ENCODE results near the gene MACROD2. TPM values are rescaled to one million over a fixed set of nuclear protein-coding genes. Genes with fewer than 3 reads are reported as not detected.

The MACROD2 gene
- total and polyA plus RNA-seq, 2 experiments from 2014 or later: 2.8 to 4.3 TPM

DNA sequence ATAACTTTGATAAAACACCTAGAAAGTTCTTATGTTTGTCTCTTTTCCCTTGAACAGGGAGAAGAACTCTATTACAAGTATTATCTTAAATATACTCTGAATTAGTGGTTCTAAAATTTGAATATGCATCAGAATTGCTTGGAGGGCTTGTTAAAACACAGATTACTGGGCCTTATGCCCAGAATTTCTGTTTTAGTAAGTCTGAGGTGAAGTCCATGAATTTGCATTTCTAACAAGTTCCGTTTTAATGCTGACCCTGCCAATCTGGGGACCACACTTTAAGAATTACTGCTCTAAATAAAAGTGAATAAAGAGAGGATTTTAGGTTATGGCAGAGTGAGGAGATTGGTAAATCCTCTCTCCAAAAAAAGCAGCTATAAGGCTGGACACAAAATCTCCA, 510.2 kb downstream of the MACROD2 start:
- H3K27ac ChIP-seq (ENCODE audit: low read depth): no peak overlapping the region
- no peaks in the 10 kb centered on the region for H3K36me3 ChIP-seq (ENCODE audit: insufficient read depth)
- Mint-ChIP-seq H3K36me3 (ENCODE audit: low read depth) (no peaks in the 10 kb centered on the region), H3K27ac (no peak overlapping the region), H3K9me3 (no peaks in the 10 kb centered on the region; the same call in 2 of the 3 replicates), H3K4me1 (no peaks in the 10 kb centered on the region; the same call in 2 of the 3 replicates), H3K27me3 (ENCODE audit: insufficient read depth, low read depth, poor library complexity) (no peaks in the 10 kb centered on the region), H3K4me3 (no peak overlapping the region)
- H3K4me2 ChIP-seq: no peak overlapping the region
- H3K9me2 ChIP-seq (ENCODE audit: insufficient read depth): no peaks in the 10 kb centered on the region
- no peaks in the 10 kb centered on the region for H3K4me1 ChIP-seq (ENCODE audit: insufficient read depth)
- no peaks in the 10 kb centered on the region for H3K79me2 ChIP-seq (replicated peaks; ENCODE audit: insufficient read depth)
- DNase-seq (ENCODE audit: low spot score): no peak
- no peaks in the 10 kb centered on the region for H4K20me1 ChIP-seq (replicated peaks; ENCODE audit: insufficient read depth)
- H3F3A ChIP-seq (replicated peaks; ENCODE audit: low read depth): no peaks in the 10 kb centered on the region
- H3K4me3 ChIP-seq: no peak overlapping the region
- H2AFZ ChIP-seq: no peak overlapping the region
- no peak for ATAC-seq
- no peaks in the 10 kb centered on the region for H3K27me3 ChIP-seq (ENCODE audit: insufficient read depth)
- no peak for TF ChIP-seq EZH2phosphoT487 (IDR thresholded peaks at IDR 0.05; ENCODE audit: unreplicated experiment)
- no peak for TF ChIP-seq NANOG (IDR thresholded peaks at IDR 0.05; ENCODE audit: borderline replicate concordance)
- no peak for TF ChIP-seq EZH2 (IDR thresholded peaks at IDR 0.05; ENCODE audit: low read depth, unreplicated experiment)
- TF ChIP-seq, protein P1, sequence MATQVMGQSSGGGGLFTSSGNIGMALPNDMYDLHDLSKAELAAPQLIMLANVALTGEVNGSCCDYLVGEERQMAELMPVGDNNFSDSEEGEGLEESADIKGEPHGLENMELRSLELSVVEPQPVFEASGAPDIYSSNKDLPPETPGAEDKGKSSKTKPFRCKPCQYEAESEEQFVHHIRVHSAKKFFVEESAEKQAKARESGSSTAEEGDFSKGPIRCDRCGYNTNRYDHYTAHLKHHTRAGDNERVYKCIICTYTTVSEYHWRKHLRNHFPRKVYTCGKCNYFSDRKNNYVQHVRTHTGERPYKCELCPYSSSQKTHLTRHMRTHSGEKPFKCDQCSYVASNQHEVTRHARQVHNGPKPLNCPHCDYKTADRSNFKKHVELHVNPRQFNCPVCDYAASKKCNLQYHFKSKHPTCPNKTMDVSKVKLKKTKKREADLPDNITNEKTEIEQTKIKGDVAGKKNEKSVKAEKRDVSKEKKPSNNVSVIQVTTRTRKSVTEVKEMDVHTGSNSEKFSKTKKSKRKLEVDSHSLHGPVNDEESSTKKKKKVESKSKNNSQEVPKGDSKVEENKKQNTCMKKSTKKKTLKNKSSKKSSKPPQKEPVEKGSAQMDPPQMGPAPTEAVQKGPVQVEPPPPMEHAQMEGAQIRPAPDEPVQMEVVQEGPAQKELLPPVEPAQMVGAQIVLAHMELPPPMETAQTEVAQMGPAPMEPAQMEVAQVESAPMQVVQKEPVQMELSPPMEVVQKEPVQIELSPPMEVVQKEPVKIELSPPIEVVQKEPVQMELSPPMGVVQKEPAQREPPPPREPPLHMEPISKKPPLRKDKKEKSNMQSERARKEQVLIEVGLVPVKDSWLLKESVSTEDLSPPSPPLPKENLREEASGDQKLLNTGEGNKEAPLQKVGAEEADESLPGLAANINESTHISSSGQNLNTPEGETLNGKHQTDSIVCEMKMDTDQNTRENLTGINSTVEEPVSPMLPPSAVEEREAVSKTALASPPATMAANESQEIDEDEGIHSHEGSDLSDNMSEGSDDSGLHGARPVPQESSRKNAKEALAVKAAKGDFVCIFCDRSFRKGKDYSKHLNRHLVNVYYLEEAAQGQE (IDR thresholded peaks at IDR 0.05; ENCODE audit: unreplicated experiment): no peak
- TF ChIP-seq, protein P2, sequence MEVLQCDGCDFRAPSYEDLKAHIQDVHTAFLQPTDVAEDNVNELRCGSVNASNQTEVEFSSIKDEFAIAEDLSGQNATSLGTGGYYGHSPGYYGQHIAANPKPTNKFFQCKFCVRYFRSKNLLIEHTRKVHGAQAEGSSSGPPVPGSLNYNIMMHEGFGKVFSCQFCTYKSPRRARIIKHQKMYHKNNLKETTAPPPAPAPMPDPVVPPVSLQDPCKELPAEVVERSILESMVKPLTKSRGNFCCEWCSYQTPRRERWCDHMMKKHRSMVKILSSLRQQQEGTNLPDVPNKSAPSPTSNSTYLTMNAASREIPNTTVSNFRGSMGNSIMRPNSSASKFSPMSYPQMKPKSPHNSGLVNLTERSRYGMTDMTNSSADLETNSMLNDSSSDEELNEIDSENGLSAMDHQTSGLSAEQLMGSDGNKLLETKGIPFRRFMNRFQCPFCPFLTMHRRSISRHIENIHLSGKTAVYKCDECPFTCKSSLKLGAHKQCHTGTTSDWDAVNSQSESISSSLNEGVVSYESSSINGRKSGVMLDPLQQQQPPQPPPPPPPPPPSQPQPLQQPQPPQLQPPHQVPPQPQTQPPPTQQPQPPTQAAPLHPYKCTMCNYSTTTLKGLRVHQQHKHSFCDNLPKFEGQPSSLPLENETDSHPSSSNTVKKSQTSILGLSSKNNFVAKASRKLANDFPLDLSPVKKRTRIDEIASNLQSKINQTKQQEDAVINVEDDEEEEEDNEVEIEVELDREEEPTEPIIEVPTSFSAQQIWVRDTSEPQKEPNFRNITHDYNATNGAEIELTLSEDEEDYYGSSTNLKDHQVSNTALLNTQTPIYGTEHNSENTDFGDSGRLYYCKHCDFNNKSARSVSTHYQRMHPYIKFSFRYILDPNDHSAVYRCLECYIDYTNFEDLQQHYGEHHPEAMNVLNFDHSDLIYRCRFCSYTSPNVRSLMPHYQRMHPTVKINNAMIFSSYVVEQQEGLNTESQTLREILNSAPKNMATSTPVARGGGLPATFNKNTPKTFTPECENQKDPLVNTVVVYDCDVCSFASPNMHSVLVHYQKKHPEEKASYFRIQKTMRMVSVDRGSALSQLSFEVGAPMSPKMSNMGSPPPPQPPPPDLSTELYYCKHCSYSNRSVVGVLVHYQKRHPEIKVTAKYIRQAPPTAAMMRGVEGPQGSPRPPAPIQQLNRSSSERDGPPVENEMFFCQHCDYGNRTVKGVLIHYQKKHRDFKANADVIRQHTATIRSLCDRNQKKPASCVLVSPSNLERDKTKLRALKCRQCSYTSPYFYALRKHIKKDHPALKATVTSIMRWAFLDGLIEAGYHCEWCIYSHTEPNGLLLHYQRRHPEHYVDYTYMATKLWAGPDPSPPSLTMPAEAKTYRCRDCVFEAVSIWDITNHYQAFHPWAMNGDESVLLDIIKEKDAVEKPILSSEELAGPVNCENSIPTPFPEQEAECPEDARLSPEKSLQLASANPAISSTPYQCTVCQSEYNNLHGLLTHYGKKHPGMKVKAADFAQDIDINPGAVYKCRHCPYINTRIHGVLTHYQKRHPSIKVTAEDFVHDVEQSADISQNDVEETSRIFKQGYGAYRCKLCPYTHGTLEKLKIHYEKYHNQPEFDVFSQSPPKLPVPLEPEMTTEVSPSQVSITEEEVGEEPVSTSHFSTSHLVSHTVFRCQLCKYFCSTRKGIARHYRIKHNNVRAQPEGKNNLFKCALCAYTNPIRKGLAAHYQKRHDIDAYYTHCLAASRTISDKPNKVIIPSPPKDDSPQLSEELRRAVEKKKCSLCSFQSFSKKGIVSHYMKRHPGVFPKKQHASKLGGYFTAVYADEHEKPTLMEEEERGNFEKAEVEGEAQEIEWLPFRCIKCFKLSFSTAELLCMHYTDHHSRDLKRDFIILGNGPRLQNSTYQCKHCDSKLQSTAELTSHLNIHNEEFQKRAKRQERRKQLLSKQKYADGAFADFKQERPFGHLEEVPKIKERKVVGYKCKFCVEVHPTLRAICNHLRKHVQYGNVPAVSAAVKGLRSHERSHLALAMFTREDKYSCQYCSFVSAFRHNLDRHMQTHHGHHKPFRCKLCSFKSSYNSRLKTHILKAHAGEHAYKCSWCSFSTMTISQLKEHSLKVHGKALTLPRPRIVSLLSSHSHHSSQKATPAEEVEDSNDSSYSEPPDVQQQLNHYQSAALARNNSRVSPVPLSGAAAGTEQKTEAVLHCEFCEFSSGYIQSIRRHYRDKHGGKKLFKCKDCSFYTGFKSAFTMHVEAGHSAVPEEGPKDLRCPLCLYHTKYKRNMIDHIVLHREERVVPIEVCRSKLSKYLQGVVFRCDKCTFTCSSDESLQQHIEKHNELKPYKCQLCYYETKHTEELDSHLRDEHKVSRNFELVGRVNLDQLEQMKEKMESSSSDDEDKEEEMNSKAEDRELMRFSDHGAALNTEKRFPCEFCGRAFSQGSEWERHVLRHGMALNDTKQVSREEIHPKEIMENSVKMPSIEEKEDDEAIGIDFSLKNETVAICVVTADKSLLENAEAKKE (CRISPR knock-in tag; IDR thresholded peaks at IDR 0.05): no peak
- TF ChIP-seq, protein P3, sequence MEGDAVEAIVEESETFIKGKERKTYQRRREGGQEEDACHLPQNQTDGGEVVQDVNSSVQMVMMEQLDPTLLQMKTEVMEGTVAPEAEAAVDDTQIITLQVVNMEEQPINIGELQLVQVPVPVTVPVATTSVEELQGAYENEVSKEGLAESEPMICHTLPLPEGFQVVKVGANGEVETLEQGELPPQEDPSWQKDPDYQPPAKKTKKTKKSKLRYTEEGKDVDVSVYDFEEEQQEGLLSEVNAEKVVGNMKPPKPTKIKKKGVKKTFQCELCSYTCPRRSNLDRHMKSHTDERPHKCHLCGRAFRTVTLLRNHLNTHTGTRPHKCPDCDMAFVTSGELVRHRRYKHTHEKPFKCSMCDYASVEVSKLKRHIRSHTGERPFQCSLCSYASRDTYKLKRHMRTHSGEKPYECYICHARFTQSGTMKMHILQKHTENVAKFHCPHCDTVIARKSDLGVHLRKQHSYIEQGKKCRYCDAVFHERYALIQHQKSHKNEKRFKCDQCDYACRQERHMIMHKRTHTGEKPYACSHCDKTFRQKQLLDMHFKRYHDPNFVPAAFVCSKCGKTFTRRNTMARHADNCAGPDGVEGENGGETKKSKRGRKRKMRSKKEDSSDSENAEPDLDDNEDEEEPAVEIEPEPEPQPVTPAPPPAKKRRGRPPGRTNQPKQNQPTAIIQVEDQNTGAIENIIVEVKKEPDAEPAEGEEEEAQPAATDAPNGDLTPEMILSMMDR (conservative IDR thresholded peaks at IDR 0.05; ENCODE audit: low read depth in 2 of 2): no peak
- TF ChIP-seq CREB1 (CRISPR knock-in tag; IDR thresholded peaks at IDR 0.05; ENCODE audit: low read depth): no peak
- TF ChIP-seq, protein P4, sequence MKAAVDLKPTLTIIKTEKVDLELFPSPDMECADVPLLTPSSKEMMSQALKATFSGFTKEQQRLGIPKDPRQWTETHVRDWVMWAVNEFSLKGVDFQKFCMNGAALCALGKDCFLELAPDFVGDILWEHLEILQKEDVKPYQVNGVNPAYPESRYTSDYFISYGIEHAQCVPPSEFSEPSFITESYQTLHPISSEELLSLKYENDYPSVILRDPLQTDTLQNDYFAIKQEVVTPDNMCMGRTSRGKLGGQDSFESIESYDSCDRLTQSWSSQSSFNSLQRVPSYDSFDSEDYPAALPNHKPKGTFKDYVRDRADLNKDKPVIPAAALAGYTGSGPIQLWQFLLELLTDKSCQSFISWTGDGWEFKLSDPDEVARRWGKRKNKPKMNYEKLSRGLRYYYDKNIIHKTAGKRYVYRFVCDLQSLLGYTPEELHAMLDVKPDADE (IDR thresholded peaks at IDR 0.05): no peak
- TF ChIP-seq ZNF331 (CRISPR knock-in tag; IDR thresholded peaks at IDR 0.05; ENCODE audit: low read depth): no peak
- TF ChIP-seq JUNB (IDR thresholded peaks at IDR 0.05; ENCODE audit: unreplicated experiment): no peak
- TF ChIP-seq POLR2AphosphoS5 (IDR thresholded peaks at IDR 0.05; ENCODE audit: low read depth): no peak

Measured in GM23338 (cell line).